Activated CD4-positive, alpha-beta T cell treated with anti-CD3 and anti-CD28 coated beads for 48 hours (primary cell): ENCODE results near the gene COPG1.
"Not testable (repeated sequence)": the region's sequence is repeated elsewhere in the genome, so short reads cannot be mapped to it uniquely, and the experiment has no call there.

Experiments used
- DNase-seq: peaks from one replicate; pipeline ENCODE4 v3.0.0-alpha.2; 2020

Gene COPG1, protein sequence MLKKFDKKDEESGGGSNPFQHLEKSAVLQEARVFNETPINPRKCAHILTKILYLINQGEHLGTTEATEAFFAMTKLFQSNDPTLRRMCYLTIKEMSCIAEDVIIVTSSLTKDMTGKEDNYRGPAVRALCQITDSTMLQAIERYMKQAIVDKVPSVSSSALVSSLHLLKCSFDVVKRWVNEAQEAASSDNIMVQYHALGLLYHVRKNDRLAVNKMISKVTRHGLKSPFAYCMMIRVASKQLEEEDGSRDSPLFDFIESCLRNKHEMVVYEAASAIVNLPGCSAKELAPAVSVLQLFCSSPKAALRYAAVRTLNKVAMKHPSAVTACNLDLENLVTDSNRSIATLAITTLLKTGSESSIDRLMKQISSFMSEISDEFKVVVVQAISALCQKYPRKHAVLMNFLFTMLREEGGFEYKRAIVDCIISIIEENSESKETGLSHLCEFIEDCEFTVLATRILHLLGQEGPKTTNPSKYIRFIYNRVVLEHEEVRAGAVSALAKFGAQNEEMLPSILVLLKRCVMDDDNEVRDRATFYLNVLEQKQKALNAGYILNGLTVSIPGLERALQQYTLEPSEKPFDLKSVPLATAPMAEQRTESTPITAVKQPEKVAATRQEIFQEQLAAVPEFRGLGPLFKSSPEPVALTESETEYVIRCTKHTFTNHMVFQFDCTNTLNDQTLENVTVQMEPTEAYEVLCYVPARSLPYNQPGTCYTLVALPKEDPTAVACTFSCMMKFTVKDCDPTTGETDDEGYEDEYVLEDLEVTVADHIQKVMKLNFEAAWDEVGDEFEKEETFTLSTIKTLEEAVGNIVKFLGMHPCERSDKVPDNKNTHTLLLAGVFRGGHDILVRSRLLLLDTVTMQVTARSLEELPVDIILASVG

DNA sequence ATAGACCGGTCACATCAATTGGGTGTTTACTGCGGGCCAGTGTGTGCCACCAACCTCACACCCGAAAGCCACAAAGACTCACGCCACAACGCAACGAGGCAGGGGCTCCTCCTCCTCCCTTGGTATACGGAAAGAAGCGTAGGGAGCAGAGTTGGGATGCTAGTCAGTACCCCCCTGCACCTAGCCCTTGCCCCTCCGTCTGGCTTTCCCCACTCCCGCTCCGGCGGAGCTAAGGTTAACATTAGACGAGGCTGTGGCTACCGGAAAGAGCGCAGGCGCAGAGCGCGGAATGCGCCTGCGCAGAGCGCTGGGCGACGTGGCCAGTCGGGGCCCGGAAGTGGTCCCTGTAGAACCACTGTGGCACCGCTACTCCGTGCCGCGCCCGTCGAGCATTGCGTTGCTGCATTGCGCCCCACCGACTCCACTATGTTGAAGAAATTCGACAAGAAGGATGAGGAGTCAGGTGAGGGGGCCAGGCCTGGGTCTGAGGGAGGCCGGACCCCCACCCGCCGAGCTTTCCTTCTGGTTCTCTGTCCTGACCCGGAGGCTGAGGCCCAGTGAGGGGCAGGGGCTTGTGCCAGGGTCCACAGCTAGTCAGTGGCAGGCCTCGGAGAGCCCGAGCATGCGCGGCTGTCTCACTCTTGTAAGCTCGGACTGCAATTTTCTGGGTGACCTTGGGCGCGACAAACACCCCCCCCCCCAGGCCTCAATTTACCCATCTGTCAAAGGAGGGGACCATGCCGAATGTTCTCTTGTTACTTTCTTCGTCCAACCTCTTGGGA lies at the start of gene COPG1:
Gene COPG1 (plus strand): TSS at position 323 of the 782 bp plus-strand sequence. CDS start 104 bp downstream, at position 427.
- DNase-seq, result peak; percentile 90

DNA sequence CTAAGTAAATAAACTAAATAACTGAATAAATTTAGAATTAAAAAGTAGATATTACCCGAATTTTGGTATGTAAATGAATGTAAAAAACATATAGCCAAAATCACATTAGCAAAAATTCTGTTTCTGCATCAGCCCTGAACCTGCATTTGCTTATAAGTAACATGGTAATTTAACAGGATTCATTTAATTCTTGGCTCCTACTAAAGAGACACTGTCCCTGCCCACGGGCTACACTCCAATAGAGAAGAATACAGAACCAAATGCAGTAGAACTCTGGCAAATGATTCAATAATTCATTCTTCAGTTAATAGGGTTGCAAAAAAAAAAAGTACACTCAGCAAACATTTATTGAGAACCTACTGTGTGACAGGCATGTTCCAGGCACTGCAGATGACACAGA lies 44.9 kb upstream of the COPG1 start:
- DNase-seq, result no peak

DNA sequence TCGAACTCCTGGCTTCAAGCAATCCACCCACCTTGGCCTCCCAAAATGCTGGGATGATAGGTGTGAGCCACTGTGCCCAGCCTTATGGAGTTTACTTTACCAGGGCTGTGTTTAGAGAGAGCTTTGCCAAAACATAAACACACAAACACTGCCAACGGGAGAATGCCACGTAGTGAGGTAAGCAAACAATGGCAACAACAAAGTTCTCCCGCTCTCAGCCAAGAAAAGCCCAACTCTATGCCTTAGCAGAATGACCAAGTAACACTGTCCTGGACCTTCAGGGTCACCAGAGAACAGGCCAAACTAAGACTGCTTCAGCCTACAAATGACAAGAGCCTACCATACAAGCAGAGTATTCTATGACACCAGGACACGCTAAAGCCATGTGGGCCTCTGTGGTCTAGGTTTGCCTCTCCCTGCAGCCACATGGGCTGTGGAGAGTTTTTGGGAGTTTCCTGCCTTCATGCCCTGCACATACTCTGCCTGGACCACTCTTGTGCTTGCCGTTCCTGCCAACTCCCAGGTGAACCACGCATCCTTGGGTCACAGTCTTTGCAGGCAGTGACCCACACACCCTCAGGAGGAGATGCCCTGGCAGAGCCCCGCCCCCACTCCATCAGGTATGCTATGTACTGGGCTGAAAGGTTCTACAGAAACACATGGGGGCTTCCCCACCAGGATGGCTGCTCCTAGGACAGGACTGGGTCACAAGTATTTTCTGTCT lies 44.1 kb upstream of the COPG1 start:
- DNase-seq, result no peak

DNA sequence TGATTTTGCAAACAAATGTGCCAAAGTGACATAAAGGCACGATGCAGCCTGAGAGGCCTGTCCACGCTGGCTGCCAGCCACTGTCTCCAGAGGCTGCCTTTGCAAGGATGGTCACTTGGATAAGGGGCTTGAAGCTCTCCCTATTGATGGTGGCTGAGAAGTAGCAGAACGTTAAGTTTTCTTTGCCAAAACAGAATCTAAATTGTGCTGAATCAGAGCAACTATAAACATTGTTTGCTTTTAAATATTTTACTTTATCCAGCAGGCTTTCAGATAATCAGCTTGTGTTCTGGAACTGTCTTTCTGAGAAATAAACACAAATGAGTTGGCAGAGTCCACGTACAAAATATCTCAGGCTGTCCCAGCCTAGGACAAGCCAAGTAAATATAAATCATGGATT lies 41.9 kb upstream of the COPG1 start:
- no peak for DNase-seq

DNA sequence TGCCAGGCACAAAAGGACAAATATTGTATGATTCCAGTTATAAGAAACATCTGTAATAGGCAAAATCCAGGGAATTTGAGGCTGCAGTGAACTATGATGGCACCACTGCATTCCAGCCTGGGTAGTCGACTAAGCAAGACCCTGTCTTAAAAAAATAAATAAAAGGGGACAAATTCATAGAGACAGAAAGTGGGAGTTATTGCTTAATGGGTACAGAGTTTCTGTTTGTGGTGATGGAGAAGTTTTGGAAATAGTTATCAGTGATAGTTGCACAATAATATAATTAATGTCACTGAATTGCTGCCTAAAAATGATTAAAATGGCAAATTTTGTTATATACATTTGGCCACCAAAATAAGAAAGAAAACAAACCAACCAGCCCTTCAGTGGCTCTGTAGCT lies 38.1 kb upstream of the COPG1 start:
- DNase-seq, result no peak

DNA sequence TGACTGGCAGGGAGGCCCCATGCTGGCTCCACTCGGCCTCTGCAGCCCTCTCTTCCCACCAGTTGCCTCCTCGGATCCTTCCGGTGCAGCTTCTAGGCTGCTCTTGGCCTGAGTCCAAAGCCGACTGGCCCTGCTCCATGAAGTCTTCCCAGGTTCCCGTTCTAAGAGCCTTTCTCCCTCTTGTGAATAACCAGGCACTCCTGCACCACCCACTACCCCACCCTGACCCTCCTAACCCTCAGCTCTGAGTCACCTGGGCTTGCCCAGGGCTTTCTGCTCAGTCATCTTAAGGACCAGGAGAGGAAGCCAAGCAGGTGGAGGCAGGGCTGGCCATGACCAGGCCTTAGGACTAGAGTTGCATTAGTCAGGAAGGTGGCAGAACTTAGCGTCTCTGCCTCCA lies 37.6 kb upstream of the COPG1 start:
- DNase-seq, result no peak

DNA sequence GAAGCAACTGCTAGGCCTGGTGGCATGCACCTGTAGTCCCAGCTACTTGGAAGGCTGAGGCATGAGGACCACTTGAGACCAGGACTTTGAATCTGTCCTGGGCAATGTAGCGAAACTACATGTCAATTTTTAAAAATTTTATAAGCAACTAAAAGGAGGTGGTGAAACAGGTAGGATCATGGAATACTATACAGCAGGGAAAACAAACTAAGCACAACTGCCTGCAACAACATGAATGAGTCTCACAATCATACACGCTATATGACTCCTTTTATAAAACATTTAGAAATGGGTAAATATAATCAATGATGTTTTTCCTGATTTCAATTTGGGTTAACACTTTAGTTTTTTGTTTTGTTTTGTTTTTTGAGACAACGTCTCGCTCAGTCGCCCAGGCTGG lies 36.2 kb upstream of the COPG1 start:
- no peak for DNase-seq

DNA sequence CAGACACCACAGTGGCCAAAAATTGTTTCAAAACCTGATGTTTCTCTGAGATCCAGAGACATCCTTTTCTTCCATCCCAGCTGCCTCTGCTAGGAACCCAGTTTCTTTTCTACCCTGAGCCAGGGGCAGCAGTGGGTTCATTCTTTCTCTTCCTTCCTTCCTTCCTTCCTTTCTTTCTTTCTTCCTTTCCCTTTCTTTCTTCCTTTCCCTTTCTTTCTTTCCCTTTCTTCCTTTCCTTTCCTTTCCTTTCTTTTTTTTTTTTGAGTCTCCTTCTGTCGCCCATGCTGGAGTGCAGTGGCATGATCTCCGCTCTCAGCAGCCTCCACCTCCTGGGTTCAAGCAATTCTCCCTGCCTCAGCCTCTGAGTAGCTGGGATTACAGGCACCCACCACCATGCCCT lies 30.7 kb upstream of the COPG1 start:
- no peak for DNase-seq

DNA sequence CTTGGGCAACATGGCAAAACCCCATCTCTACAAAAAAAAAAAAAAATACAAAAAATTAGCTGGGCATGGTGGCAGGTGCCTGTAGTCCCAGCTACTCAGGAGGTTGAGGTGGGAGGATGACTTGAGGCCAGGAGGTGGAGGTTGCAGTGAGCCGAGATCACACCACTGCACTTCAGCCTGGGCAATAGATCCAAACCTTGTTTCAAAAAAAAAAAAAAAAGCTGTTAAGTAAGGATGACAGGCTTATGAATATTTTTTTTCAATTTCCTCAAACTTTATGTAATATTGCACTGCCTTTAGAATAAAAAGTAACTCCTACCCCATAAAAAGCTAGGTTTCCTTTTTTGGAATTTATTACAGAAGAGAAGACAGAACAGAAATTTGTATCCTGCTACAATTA lies 25.0 kb upstream of the COPG1 start:
- not testable (repeated sequence) for DNase-seq

DNA sequence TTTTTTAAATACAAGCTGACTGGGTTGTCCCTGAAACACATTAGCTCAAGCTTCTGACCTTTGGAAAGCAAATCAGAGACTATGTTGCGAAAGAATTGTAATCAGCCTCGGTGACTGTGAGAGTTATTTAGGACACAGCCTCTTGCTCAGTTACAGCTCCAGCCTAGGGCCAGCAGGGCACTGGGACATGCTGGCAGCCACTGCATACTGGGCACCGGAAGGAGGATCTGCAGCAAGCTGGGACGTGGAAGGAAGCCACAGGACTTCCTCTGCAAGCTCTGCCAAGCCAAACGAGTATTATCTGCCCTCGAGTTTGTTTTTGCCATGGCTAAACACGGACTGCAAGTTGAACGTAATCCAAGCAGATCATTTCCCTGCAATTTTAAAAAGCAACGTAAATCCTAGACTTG lies 24.4 kb upstream of the COPG1 start:
- peak; percentile 27 for DNase-seq

DNA sequence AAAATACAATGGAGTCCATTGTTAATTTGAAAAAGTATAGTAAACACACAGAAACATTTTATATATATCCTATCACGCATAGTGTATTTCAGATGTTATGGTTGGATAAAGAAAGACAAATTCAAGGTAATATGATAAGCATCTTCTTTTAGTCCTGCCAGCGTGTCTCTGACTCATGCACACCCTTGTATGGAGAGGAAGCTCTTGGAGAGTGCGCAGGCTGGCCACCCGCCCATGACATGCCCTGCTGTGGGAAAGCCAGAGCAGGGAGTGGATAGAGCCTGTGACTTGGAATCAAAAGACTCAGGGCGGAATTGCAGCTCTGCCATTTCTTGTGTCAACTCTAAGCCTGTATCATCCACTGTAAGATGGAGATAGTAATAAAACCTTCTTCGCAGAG lies 23.0 kb upstream of the COPG1 start:
- no peak for DNase-seq

DNA sequence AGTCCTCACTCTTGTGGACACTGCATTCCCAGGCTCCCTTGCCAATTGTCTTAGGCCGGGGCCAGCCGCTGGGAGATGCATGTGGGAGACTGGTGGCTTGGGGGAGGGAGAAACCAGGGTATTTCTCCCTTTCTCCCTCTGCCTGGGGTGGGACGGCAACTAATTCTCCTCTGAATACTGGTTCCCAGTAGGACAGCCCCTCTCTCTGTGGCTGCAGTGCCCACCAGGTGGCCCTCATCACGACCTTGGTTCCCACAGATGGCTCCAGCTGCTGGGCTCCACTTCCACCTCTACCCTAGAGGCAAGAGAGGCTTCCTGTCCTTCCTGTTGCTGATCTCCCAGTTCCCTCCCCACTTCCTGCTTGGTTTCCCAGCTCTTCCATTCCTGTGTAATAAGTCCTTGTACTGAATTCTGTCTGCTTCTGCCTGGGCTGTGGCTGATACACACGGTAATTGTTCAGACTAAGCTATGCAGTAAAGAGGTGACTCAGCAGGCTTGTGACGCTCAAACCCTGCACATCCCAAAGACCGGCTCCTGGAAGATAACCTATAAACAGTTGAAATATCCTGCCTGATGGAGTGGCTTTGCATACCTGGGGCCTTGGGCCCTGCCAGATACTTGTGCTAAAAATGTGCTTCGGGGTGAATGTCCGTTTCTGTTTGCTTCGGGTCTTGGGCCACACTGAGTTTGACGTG lies 20.4 kb upstream of the COPG1 start:
- DNase-seq, result no peak

DNA sequence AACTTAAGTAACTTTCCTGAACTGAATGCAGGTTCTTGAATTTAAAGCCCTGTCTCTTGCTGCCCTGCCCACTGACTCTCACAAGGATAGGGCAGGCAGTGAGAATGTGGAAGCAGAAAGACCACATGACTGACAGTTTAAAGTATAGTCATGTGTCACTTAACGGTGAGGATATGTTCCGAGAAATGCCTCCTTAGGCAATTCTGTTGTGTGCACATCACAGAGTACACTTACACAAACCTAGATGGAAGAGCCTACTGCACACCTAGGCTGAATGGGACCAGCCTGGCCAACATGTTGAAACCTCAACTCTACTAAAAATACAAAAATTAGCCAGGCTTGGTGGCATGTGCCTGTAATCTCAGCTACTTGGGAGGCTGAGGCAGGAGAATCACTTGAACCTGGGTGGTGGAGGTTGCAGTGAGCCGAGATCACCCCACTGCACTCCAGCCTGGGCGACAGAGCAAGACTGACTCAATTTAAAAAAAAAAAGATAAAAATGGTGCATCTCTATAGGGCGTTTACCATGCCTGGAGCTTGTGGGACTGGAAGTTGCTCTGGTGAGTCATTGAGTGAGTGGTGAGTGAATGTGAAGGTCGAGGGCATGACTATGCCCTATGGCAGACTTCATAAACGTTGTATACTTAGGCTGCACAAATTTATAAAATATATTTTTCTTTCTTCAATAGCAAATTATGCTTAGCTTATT lies 18.9 kb upstream of the COPG1 start:
- DNase-seq, result peak; percentile 64

DNA sequence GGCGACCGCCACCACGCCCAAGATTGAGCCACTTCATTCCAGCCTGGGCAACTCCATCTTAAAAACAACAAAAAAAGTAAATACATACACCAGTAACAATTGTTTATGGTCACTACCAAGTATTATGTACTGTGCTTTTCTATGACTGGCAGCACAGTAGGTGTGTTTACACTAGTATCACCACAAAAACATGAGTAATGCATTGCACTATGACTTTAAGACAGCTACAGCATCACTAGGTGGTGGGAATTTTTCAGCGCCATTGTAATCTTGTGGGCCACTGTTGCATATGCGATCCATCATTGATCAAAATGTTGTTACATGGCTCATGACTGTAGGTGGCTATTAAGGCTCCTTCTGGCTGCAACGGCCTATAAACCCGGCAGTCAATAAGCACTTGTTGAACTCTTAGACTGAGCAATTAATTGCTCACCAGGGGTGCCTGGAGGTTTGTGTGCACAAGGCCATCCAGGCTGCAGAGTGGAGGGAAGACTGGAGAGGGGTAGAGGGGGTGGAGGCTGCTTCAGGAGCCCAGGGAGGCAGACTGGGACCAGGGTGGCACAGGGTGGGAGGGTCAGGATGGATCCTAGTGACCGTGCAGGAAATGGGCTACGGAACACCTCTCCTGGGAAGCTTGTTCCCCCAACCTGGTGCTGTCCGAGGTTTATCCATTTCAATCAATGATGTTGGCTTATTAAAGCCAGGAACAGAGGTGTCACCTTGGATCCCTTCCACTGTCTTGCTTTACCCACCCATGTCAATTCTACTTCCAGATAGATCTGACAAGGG lies 17.9 kb upstream of the COPG1 start:
- no peak for DNase-seq

DNA sequence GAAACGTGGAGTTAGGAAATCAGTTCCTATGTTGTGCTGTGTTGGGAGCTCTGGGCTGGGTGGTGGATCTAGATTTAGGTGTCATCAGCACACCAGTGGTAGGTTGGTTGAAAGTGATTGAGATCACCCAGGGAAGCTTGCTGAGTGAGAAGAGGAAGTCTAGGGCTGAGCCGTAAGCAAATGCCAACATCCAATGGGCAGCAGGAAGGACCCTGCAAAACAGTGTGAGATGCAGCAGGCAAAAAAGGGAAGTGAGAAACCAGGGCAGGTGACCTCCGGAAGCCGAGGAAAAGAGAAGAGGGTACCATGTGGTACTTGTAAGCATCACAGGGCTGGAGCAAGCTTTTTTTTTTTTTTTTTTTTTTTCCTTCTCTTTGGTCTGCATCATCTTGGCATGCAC lies 15.9 kb upstream of the COPG1 start:
- no peak for DNase-seq

DNA sequence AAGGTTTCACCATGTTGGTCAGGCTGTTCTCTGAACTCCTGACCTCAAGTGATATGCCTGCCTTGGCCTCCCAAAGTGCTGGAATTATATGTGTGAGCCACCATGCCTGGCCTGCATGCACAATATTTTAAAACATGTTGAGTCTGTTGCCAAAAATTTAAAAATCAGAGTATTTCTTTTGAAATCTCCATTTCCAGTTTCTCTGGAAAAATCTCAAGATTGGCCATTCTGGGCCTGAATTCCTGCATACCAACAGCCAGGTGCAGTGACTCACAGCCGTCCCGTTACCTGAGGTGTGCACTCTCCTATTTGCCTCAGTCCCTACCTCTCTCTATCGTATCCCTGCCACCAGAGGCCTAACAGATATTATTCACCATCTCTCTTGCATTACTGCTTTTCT lies 15.0 kb upstream of the COPG1 start:
- DNase-seq, result no peak

DNA sequence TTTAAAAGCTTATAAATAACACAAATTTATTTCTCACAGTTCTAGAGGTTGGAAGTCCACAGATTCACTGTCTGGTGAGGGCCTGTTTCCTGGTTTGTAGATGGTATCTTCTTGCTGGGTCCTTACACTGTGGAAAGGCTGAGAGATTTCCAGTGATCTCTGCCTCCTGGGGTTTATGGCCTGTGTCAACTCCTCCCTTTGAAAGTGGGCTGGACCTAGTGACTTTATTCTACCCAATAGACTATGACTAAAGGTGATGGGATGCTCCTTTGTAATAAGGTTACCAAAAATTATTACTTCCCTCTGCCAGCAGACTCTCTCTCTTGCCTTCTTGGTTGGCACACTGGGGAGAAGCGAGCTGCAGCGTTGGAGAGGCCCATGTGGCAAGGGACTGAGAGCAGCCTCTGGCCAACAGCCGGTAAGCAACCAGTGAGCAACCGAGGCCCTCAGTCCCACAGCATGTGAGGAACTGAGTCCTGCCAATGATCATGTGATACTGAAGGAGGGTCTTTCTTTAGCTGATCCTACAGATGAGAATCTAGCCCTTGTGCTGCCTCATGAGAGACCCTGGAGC lies 14.0 kb upstream of the COPG1 start:
- no peak for DNase-seq

DNA sequence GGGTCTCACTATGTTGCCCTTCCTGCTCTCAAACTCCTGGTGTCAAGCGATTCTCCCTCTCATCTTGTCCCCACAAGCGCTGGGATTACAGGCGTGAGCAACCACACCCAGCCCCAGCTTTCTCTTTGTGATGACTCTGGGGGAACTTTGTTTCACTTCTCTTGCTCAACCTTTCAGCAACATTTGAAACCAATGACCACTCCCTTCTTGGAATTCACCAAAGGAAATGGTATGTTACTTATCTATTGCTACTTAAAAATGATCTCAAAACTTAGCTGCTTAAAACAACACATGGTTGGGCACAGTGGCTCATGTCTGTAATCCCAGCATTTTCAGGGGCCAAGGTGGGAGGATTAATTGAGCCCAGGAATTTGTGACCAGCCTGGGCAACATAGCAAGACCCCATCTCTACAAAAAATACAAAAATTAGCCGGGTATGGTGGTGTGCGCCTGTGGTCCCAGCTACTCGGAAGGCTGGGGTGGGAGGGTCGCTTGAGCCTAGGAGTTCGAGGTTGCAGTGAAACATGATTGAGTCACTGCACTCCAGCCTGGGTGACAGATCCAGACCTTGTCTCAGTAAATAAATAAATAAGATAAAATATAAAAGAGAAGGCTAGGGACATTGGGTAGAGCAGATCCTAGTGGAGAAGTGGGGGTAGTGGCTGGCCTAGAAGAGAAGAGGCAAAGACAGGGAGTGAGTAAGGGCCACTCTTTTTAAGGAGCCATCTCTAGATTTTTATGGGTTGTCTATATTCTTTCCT lies 10.3 kb upstream of the COPG1 start:
- DNase-seq, result peak; percentile 51

DNA sequence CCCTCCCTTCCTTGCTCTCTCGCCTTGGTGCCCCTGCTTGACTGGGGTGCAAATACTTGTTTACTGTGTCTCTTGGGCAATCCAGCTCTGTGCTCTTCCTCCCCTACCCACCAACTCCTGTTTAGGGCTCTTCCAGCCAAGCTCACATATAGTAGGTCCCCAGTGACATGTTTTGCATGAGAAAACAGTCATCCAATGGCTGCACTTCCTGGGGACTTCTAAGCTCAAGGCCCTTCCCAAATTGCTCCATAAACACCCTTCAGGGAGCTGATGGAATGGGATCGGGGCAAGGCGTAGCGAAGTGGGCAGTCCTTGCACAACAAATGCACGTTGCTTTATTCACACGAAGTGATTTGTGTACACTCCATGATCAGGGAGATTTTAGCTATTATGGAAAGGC lies 9.4 kb upstream of the COPG1 start:
- no peak for DNase-seq
